Activated CD4-positive, alpha-beta T cell treated with anti-CD3 and anti-CD28 coated beads, Interleukin-2, amount 10 ng/mL, durations not matched to agents 7 days and 5 days (primary cell): ENCODE data around the gene NEO1. TPM values are rescaled to one million over a fixed set of nuclear protein-coding genes. Genes with fewer than 3 reads are reported as not detected.

ENCODE experiments used
- CTCF ChIA-PET: fragments of 350-600 bp; sonication (Branson Sonifier 250); formaldehyde crosslinking; loops from one replicate; lab custom pipeline; 2021; ENCODE audit warnings: antibody characterized with exemption; lab: Charles Lee
- POLR2A ChIA-PET: fragments of 350-600 bp; sonication (Branson Sonifier 250); formaldehyde crosslinking; loops from one replicate; lab custom pipeline; 2021; ENCODE audit warnings: antibody characterized with exemption; lab: Charles Lee
- DNase-seq: peaks from one replicate; pipeline ENCODE4 v3.0.0-alpha.2; 2020
- H3K27ac Mint-ChIP-seq: one replicate; pipeline ENCODE4 v1.8.0; 2021; ENCODE audit warnings: mild to moderate bottlenecking, moderate library complexity, mixed read lengths
- H3K27me3 Mint-ChIP-seq: one replicate; pipeline ENCODE4 v1.8.0; 2021; ENCODE audit warnings: mixed read lengths
- H3K36me3 Mint-ChIP-seq: one replicate; pipeline ENCODE4 v1.8.0; 2021; ENCODE audit warnings: low read depth, mixed read lengths
- H3K4me1 Mint-ChIP-seq: one replicate; pipeline ENCODE4 v1.8.0; 2021; ENCODE audit warnings: mixed read lengths
- H3K4me3 Mint-ChIP-seq: one replicate; pipeline ENCODE4 v1.8.0; 2021; ENCODE audit warnings: mild to moderate bottlenecking, moderate library complexity, mixed read lengths
- H3K9me3 Mint-ChIP-seq: one replicate; pipeline ENCODE4 v1.8.0; 2021; ENCODE audit warnings: mixed read lengths
- total RNA-seq, 2 experiments: library from RNA; stranded (reverse); gene quantifications; one replicate each; pipeline ENCODE4 v1.2.3, GENCODE V29; 2021

The NEO1 gene
- total RNA-seq, 2 experiments from 2014 or later = 4.3 to 5.8 TPM

GRCh38 chr15:73069109-73069508 lies 16.8 kb downstream of the NEO1 start:
- H3K9me3 Mint-ChIP-seq = no peaks in the 10 kb centered on the region
- POLR2A ChIA-PET = no interaction called here
- no peak overlapping the region for H3K4me3 Mint-ChIP-seq
- no peak for DNase-seq
- H3K27me3 Mint-ChIP-seq = peaks cover 5% of the 10 kb centered on the region
- H3K27ac Mint-ChIP-seq = no peak overlapping the region
- no peaks in the 10 kb centered on the region for H3K36me3 Mint-ChIP-seq
- CTCF ChIA-PET = interaction anchor here (0.7 kb wide), 1 partner anchor 85 kb away, joined by 6 read pairs; no protein-coding TSS in a partner anchor
- no peaks in the 10 kb centered on the region for H3K4me1 Mint-ChIP-seq

GRCh38 chr15:73072894-73073293 lies 20.6 kb downstream of the NEO1 start:
- Mint-ChIP-seq H3K27ac (no peak overlapping the region), H3K27me3 (peaks cover 3% of the 10 kb centered on the region), H3K4me3 (no peak overlapping the region), H3K4me1 (no peaks in the 10 kb centered on the region), H3K36me3 (no peaks in the 10 kb centered on the region), H3K9me3 (no peaks in the 10 kb centered on the region)
- no peak for DNase-seq
- ChIA-PET CTCF (no interaction called here), POLR2A (no interaction called here)

GRCh38 chr15:73074241-73074640 lies 22.0 kb downstream of the NEO1 start:
- CTCF ChIA-PET = interaction anchor here (0.6 kb wide), 1 partner anchor 100 kb away, joined by 3 read pairs; no protein-coding TSS in a partner anchor
- no peak for DNase-seq

GRCh38 chr15:73075160-73075859 lies 23.0 kb downstream of the NEO1 start:
- Mint-ChIP-seq H3K9me3 (no peaks in the 10 kb centered on the region), H3K4me3 (no peak overlapping the region), H3K36me3 (no peaks in the 10 kb centered on the region), H3K27me3 (peaks cover 4% of the 10 kb centered on the region), H3K4me1 (no peaks in the 10 kb centered on the region), H3K27ac (no peak overlapping the region)
- ChIA-PET CTCF (interaction anchor here (0.6 kb wide), 1 partner anchor 99 kb away, joined by 3 read pairs; no protein-coding TSS in a partner anchor), POLR2A (no interaction called here)
- DNase-seq = no peak

More at GRCh38 chr15:73074241-73074640, 22.0 kb downstream of the NEO1 start:
- POLR2A ChIA-PET = no interaction called here
- Mint-ChIP-seq H3K36me3 (no peaks in the 10 kb centered on the region), H3K27me3 (peaks cover 4% of the 10 kb centered on the region), H3K4me3 (no peak overlapping the region), H3K27ac (no peak overlapping the region), H3K9me3 (no peaks in the 10 kb centered on the region), H3K4me1 (no peaks in the 10 kb centered on the region)

DNA sequence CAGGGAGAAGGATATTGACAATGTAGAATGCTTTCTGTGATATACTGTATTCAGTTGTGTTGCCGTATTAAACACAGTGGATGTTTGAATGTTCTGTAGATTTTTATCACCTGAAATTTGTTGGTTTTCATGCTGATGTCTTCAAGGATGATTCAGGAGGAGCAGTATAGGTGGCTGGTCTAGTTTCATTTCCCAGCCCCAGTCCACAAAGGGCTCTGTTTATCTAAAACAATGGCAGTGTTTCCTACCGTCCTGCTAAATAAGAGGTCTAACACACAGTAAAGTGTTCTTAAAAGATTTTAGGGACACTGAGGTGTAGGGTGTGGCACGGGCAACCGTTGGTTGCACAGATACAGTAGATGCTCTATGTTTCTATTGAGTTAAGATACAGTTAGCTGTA lies 26.0 kb downstream of the NEO1 start:
- no peaks in the 10 kb centered on the region for H3K9me3 Mint-ChIP-seq
- no peak for DNase-seq
- no peak overlapping the region for H3K4me3 Mint-ChIP-seq
- H3K27me3 Mint-ChIP-seq = peaks cover 6% of the 10 kb centered on the region
- H3K36me3 Mint-ChIP-seq = no peaks in the 10 kb centered on the region
- ChIA-PET CTCF (interaction anchor here (1.0 kb wide), 1 partner anchor 356 kb away, joined by 4 read pairs; no protein-coding TSS in a partner anchor), POLR2A (no interaction called here)
- H3K27ac Mint-ChIP-seq = no peak overlapping the region
- no peaks in the 10 kb centered on the region for H3K4me1 Mint-ChIP-seq

- no peaks in the 10 kb centered on the region for H3K4me1 Mint-ChIP-seq
- H3K36me3 Mint-ChIP-seq = no peaks in the 10 kb centered on the region
- H3K4me3 Mint-ChIP-seq = no peak overlapping the region
- ChIA-PET CTCF (no interaction called here), POLR2A (no interaction called here)
- H3K9me3 Mint-ChIP-seq = no peaks in the 10 kb centered on the region
- no peak overlapping the region for H3K27ac Mint-ChIP-seq
- H3K27me3 Mint-ChIP-seq = peaks cover 6% of the 10 kb centered on the region
- DNase-seq = no peak
These were observed 26.5 kb downstream of the NEO1 start for GRCh38 chr15:73078722-73079121.

DNA sequence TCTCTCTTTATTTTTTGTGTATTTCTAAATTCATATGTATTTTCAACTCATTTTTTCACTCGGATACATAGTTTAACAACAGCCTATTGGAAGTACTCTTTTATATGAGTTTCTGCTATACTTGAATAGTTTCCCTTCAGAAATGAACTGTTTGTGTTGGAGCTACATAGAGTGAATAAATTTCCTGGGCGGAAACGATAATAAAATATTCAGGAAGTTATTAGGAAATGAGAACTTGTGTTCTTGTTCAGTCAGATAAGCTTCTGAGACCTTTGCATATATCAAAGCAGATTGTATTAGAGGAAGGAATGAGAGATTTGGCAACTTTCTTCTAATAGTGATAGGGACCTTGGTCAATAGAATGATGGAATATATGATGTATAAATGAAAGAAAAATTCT lies 27.3 kb downstream of the NEO1 start:
- Mint-ChIP-seq H3K9me3 (no peaks in the 10 kb centered on the region), H3K4me3 (no peak overlapping the region), H3K27ac (no peak overlapping the region), H3K4me1 (no peaks in the 10 kb centered on the region), H3K36me3 (no peaks in the 10 kb centered on the region), H3K27me3 (peaks cover 6% of the 10 kb centered on the region)
- ChIA-PET POLR2A (no interaction called here), CTCF (no interaction called here)
- no peak for DNase-seq

DNA sequence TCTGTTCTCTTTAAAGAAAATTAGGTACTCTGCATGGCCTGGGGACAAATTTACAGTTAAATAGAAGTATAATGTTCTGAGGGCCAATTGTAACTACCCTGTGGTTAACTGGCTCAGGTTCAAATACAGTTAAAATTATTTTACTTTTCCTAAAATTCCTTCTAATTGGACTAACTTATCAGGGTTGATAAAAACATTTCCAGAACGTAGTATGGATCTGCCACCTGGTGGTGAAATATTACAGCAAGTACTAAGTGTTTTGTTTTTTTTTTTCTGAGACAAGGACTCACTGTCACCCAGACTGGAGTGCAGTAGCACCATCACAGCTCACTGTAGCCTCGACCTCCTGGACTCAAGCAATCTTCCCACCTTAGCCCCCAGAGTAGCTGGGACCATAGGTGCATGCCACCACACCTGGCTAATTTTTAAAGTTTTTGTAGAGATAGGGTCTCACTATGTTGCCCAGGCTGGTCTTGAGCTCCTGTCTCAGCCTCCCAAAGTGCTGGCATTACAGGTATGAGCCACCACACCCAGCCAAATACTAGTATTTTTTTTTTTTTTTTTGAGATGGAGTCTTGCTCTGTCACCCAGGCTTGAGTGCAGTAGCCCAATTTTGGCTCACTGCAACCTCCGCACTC lies 29.2 kb downstream of the NEO1 start:
- ChIA-PET CTCF (interaction anchor here (0.6 to 1.0 kb wide), 3 partner anchors 14 to 464 kb away, joined by 3 to 5 read pairs (median 3); no protein-coding TSS in a partner anchor), POLR2A (no interaction called here)
- H3K27me3 Mint-ChIP-seq = peaks cover 6% of the 10 kb centered on the region
- peak; percentile 34 for DNase-seq
- H3K27ac Mint-ChIP-seq = no peak overlapping the region
- H3K4me1 Mint-ChIP-seq = no peaks in the 10 kb centered on the region
- no peaks in the 10 kb centered on the region for H3K36me3 Mint-ChIP-seq
- H3K4me3 Mint-ChIP-seq = no peak overlapping the region
- H3K9me3 Mint-ChIP-seq = no peaks in the 10 kb centered on the region

GRCh38 chr15:73082812-73083211 lies 30.5 kb downstream of the NEO1 start:
- Mint-ChIP-seq H3K27me3 (peaks cover 9% of the 10 kb centered on the region), H3K4me1 (peaks cover 5% of the 10 kb centered on the region), H3K4me3 (no peak overlapping the region), H3K27ac (no peak overlapping the region), H3K9me3 (no peaks in the 10 kb centered on the region), H3K36me3 (no peaks in the 10 kb centered on the region)
- no peak for DNase-seq
- POLR2A ChIA-PET = no interaction called here
- CTCF ChIA-PET = no interaction called here

- no peak for DNase-seq
- Mint-ChIP-seq H3K27ac (no peak overlapping the region), H3K36me3 (no peaks in the 10 kb centered on the region), H3K27me3 (peaks cover 17% of the 10 kb centered on the region), H3K4me3 (no peak overlapping the region), H3K9me3 (no peaks in the 10 kb centered on the region), H3K4me1 (peaks cover 5% of the 10 kb centered on the region)
- ChIA-PET CTCF (no interaction called here), POLR2A (no interaction called here)
These were observed 34.8 kb downstream of the NEO1 start for GRCh38 chr15:73087098-73087497.

DNA sequence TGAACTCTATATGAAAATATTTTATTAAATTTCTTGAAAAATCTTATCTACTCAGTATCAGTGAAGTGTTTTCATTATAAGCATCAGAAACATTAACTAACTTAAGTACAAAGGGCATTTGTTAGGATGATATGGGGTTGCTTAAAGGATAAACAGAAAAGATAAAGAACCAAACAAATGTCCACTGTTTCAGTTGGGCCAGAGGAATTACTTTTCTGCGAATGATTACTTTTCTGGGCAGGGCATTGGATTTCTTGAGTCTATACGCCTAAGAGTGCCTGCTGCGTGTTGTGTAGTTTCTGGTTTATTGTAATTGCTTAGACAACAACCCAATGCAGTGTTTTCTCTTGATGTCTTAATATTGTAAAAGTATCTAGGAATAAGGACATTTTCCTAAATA lies 52.8 kb downstream of the NEO1 start:
- no peak overlapping the region for H3K27ac Mint-ChIP-seq

DNA sequence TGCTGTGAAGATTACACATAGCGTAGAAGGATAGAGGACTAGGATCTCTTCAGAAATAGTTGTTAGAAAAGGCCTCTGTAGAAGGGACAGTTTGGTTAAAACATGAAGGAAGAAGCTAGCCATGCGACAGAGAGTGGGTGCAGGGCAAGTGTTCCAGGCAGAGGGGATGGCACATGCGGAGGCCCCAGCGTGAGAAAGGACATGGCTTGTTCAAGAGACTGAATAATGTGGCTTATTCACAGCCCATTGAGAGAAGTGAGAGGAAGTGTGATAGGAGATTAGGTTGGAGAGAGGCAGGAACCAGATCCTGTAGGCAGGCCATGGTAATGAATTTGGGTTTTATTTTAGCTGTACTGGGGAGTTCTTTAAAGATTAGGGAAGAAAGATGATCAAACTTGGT lies 56.4 kb downstream of the NEO1 start:
- Mint-ChIP-seq H3K4me3 (no peak overlapping the region), H3K27ac (no peak overlapping the region), H3K4me1 (no peaks in the 10 kb centered on the region), H3K36me3 (no peaks in the 10 kb centered on the region), H3K27me3 (peaks cover 14% of the 10 kb centered on the region), H3K9me3 (no peaks in the 10 kb centered on the region)
- ChIA-PET CTCF (interaction anchor here (0.6 to 0.7 kb wide), 2 partner anchors 70 to 909 kb away, joined by 3 to 4 read pairs; no protein-coding TSS in a partner anchor), POLR2A (no interaction called here)
- DNase-seq = no peak

More for the DNA sequence above, 52.8 kb downstream of the NEO1 start:
- no peaks in the 10 kb centered on the region for H3K9me3 Mint-ChIP-seq
- no peak overlapping the region for H3K4me3 Mint-ChIP-seq
- ChIA-PET CTCF (no interaction called here), POLR2A (no interaction called here)
- no peaks in the 10 kb centered on the region for H3K36me3 Mint-ChIP-seq
- H3K27me3 Mint-ChIP-seq = peaks cover 10% of the 10 kb centered on the region
- DNase-seq = no peak
- H3K4me1 Mint-ChIP-seq = no peaks in the 10 kb centered on the region

DNA sequence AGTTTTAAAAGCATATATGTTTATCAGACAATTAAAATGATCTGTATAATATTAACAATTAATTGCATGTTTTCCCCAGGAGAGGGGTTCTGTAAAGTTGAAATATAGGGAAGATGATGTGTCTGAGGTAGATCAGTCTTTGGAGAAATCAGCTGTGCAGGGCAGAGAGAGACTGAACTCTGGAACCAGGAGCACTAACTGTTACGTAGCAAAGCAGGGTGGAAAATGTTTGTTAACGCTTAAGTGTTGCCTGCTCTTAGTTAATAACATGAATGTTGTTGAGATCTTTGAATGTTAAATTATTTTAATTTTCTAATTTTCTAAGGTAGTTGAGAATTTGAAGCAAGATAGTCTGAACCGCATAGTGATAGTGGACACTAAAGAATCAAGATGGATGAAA lies 57.5 kb downstream of the NEO1 start:
- H3K9me3 Mint-ChIP-seq = no peaks in the 10 kb centered on the region
- ChIA-PET CTCF (no interaction called here), POLR2A (no interaction called here)
- H3K27me3 Mint-ChIP-seq = peaks cover 14% of the 10 kb centered on the region
- H3K4me3 Mint-ChIP-seq = no peak overlapping the region
- no peaks in the 10 kb centered on the region for H3K36me3 Mint-ChIP-seq
- H3K27ac Mint-ChIP-seq = no peak overlapping the region
- no peaks in the 10 kb centered on the region for H3K4me1 Mint-ChIP-seq
- DNase-seq = no peak
